Esophagus muscularis mucosa (tissue), 4 donors: ENCODE measurements around the gene CD33.

Experiments used
- EP300 ChIP-seq: sonication (generic); formaldehyde crosslinking; IDR thresholded peaks from one replicate; pipeline ENCODE4 v1.6.1; 2017; ENCODE audit warnings: antibody characterized with exemption
- POLR2A ChIP-seq: fragments of 450-650 bp; IDR thresholded peaks from one replicate; pipeline ENCODE4 v1.6.1; 2017; ENCODE audit warnings: antibody characterized with exemption, moderate library complexity, mild to moderate bottlenecking, low read depth
- TF ChIP-seq, protein P1 (sequence below), 3 experiments: fragments of 200-600 bp in 2 of 3; fragments of 450-650 bp in 1 of 3; sonication (generic) in 2 of 3; IDR thresholded peaks; one replicate each; pipeline ENCODE4 v1.5.1; 2017 to 2019; ENCODE audit warnings: antibody characterized with exemption in 3 of 3, mild to moderate bottlenecking in 2 of 3, moderate library complexity in 1 of 3

DNA sequence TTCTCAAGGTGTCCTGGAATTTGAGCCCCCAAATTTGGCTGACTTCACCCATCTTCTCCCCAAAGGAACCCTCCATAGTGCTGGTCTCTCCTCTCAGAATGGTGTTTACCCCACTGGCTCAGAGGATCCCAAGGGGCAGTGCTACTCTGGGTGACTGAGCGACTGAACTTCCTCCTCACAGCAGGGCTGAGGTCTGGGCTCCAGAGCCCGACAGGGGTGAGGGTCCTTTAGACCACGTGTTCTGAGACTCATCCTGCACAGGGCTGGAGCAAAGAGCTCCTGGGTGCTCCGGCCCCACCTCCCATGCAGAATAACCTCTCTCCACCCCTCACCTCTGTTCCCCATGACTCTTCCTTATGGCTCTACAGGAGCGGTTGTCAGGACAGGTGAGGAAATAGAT, 23.2 kb upstream of the CD33 start:
- TF ChIP-seq, protein P1, sequence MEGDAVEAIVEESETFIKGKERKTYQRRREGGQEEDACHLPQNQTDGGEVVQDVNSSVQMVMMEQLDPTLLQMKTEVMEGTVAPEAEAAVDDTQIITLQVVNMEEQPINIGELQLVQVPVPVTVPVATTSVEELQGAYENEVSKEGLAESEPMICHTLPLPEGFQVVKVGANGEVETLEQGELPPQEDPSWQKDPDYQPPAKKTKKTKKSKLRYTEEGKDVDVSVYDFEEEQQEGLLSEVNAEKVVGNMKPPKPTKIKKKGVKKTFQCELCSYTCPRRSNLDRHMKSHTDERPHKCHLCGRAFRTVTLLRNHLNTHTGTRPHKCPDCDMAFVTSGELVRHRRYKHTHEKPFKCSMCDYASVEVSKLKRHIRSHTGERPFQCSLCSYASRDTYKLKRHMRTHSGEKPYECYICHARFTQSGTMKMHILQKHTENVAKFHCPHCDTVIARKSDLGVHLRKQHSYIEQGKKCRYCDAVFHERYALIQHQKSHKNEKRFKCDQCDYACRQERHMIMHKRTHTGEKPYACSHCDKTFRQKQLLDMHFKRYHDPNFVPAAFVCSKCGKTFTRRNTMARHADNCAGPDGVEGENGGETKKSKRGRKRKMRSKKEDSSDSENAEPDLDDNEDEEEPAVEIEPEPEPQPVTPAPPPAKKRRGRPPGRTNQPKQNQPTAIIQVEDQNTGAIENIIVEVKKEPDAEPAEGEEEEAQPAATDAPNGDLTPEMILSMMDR (IDR thresholded peaks at IDR 0.05), result no peak
- TF ChIP-seq POLR2A, result no peak
- TF ChIP-seq EP300, result no peak
